GM19238 (cell line): ENCODE results near the gene CARMIL1.

ENCODE experiments used
- DNase-seq: peaks from one replicate; pipeline ENCODE4 v3.0.0; 2011; ENCODE audit warnings: low spot score; ENCODE audit not compliant: insufficient read length

CARMIL1 gene

GRCh38 chr6:25278914-25279747 lies at the start of gene CARMIL1:
Gene CARMIL1 (plus strand): TSS chr6:25279374. CDS start chr6:25279796, 422 bp downstream.
- peak; percentile 84 for DNase-seq

- no peak for DNase-seq
Observed at GRCh38 chr6:25229671-25230321, 49.4 kb upstream of the CARMIL1 start.

GRCh38 chr6:25232479-25232878 lies 46.7 kb upstream of the CARMIL1 start:
- DNase-seq = no peak

- DNase-seq = no peak
Observed at GRCh38 chr6:25233226-25233625, 45.9 kb upstream of the CARMIL1 start.

- no peak for DNase-seq
Observed at GRCh38 chr6:25237579-25237978, 41.6 kb upstream of the CARMIL1 start.

GRCh38 chr6:25239059-25239458 lies 40.1 kb upstream of the CARMIL1 start:
- no peak for DNase-seq

- no peak for DNase-seq
Observed at GRCh38 chr6:25239498-25239897, 39.7 kb upstream of the CARMIL1 start.

GRCh38 chr6:25242567-25242966 lies 36.6 kb upstream of the CARMIL1 start:
- no peak for DNase-seq

- DNase-seq = no peak
Observed at GRCh38 chr6:25244865-25245264, 34.3 kb upstream of the CARMIL1 start.

GRCh38 chr6:25248123-25248522 lies 31.1 kb upstream of the CARMIL1 start:
- no peak for DNase-seq

- DNase-seq = no peak
Observed at GRCh38 chr6:25249133-25249532, 30.0 kb upstream of the CARMIL1 start.

GRCh38 chr6:25250878-25251277 lies 28.3 kb upstream of the CARMIL1 start:
- no peak for DNase-seq

GRCh38 chr6:25251426-25251825 lies 27.7 kb upstream of the CARMIL1 start:
- no peak for DNase-seq

- DNase-seq = no peak
Observed at GRCh38 chr6:25253351-25253750, 25.8 kb upstream of the CARMIL1 start.

- DNase-seq = no peak
Observed at GRCh38 chr6:25254671-25255070, 24.5 kb upstream of the CARMIL1 start.

- DNase-seq = no peak
Observed at GRCh38 chr6:25257686-25258348, 21.4 kb upstream of the CARMIL1 start.

GRCh38 chr6:25259756-25260155 lies 19.4 kb upstream of the CARMIL1 start:
- DNase-seq = no peak

- DNase-seq = no peak
Observed at GRCh38 chr6:25263657-25264056, 15.5 kb upstream of the CARMIL1 start.

GRCh38 chr6:25266456-25267100 lies 12.6 kb upstream of the CARMIL1 start:
- DNase-seq = no peak

GRCh38 chr6:25267662-25268061 lies 11.5 kb upstream of the CARMIL1 start:
- no peak for DNase-seq

- no peak for DNase-seq
Observed at GRCh38 chr6:25270559-25270958, 8.6 kb upstream of the CARMIL1 start.

- no peak for DNase-seq
Observed at GRCh38 chr6:25275436-25275835, 3.7 kb upstream of the CARMIL1 start.
